Peyer's patch (tissue), 4 donors: ENCODE data around the gene ATG7. TPM values are rescaled to one million over a fixed set of nuclear protein-coding genes. Genes with fewer than 3 reads are reported as not detected.
A peak's percentile ranks its signal among the peaks of the same experiment; 100 is the strongest.
"Not testable (repeated sequence)": the region's sequence is repeated elsewhere in the genome, so short reads cannot be mapped to it uniquely, and the experiment has no call there.

Experiments used
- DNase-seq, 3 donors: peaks; one replicate each; pipeline ENCODE4 v3.0.0-alpha.2; 2017 to 2019
- H3K27ac ChIP-seq, 4 donors: fragments of 200-600 bp; sonication (generic); one replicate each; pipeline ENCODE4 v1.5.1; 2016 to 2019
- H3K27me3 ChIP-seq, 2 donors: fragments of 200-600 bp; sonication (generic); one replicate each; pipeline ENCODE4 v1.5.1; 2019
- H3K36me3 ChIP-seq, 3 donors: fragments of 200-600 bp; sonication (generic); one replicate each; pipeline ENCODE4 v1.5.1; 2016 to 2019
- H3K4me1 ChIP-seq, 4 donors: fragments of 200-600 bp; sonication (generic); one replicate each; pipeline ENCODE4 v1.5.1; 2016 to 2019
- H3K4me3 ChIP-seq, 4 donors: fragments of 200-600 bp; sonication (generic); 1 replicate in 3 of 4; 2 replicates in 1 of 4; pipeline ENCODE4 v1.5.1; 2016 to 2019; ENCODE audit warnings: mild to moderate bottlenecking in 1 of 4
- H3K9me3 ChIP-seq, 4 donors: fragments of 200-600 bp; sonication (generic); one replicate each; pipeline ENCODE4 v1.5.1; 2016 to 2019; ENCODE audit warnings: mild to moderate bottlenecking in 1 of 4
- CTCF ChIP-seq, 6 experiments: fragments of 450-650 bp in 4 of 6; fragments of 200-600 bp in 2 of 6; sonication (generic) in 1 of 6; IDR thresholded peaks; one replicate each; pipeline ENCODE4 v1.5.1; 2017 to 2019; ENCODE audit warnings: antibody characterized with exemption in 6 of 6, mild to moderate bottlenecking in 3 of 6, moderate library complexity in 1 of 6
- POLR2A ChIP-seq, 2 donors: fragments of 450-650 bp; IDR thresholded peaks; one replicate each; pipeline ENCODE4 v1.5.1; 2017; ENCODE audit warnings: antibody characterized with exemption in 2 of 2, mild to moderate bottlenecking in 2 of 2, moderate library complexity in 2 of 2
- total RNA-seq, 4 donors: library from RNA; depleted of rRNA; stranded (reverse); fragments of >200 nt; gene quantifications; one replicate each; pipeline ENCODE4 v1.1.0, GENCODE V29; 2016

ATG7 gene
- total RNA-seq, 4 donors from 2014 or later, result 45.2 to 126 (median 70.8) TPM

GRCh38 chr3:11481556-11481955 lies 209.4 kb downstream of the ATG7 start:
- no peaks in the 10 kb centered on the region for H3K9me3 ChIP-seq
- H3K27me3 ChIP-seq, result no peaks in the 10 kb centered on the region
- TF ChIP-seq CTCF (IDR thresholded peaks at IDR 0.05) (no peak), POLR2A (IDR thresholded peaks at IDR 0.05) (no peak)
- no peak for DNase-seq
- H3K36me3 ChIP-seq, result no peaks in the 10 kb centered on the region
- H3K27ac ChIP-seq, result peak overlapping the region in 1 of 4 donors; percentile 49
- H3K4me1 ChIP-seq, result peaks cover 0 to 28% (median 3%) of the 10 kb centered on the region in 4 donors
- no peak overlapping the region for H3K4me3 ChIP-seq

GRCh38 chr3:11482021-11482420 lies 209.8 kb downstream of the ATG7 start:
- peak in 2 of 3 donors; percentile 24 to 55 for DNase-seq
- peaks cover 0 to 28% (median 3%) of the 10 kb centered on the region in 4 donors for H3K4me1 ChIP-seq
- no peaks in the 10 kb centered on the region for H3K9me3 ChIP-seq
- no peaks in the 10 kb centered on the region for H3K36me3 ChIP-seq
- H3K4me3 ChIP-seq, result no peak overlapping the region
- peak overlapping the region in 1 of 4 donors; percentile 49 for H3K27ac ChIP-seq
- no peaks in the 10 kb centered on the region for H3K27me3 ChIP-seq
- TF ChIP-seq CTCF (IDR thresholded peaks at IDR 0.05) (no peak), POLR2A (IDR thresholded peaks at IDR 0.05) (no peak)

GRCh38 chr3:11488356-11488755 lies 216.2 kb downstream of the ATG7 start:
- not testable (repeated sequence) for DNase-seq, H3K27me3 ChIP-seq, H3K4me1 ChIP-seq

GRCh38 chr3:11494131-11494916 lies 222.1 kb downstream of the ATG7 start:
- Histone ChIP-seq H3K9me3 (no peaks in the 10 kb centered on the region), H3K27ac (no peak overlapping the region), H3K4me3 (no peak overlapping the region), H3K27me3 (no peaks in the 10 kb centered on the region), H3K4me1 (peaks cover 0 to 5% (median 0%) of the 10 kb centered on the region in 4 donors), H3K36me3 (no peaks in the 10 kb centered on the region)
- no peak for DNase-seq
- TF ChIP-seq POLR2A (IDR thresholded peaks at IDR 0.05), result no peak
- no peak for TF ChIP-seq CTCF (IDR thresholded peaks at IDR 0.05)

More at GRCh38 chr3:11488356-11488755, 216.2 kb downstream of the ATG7 start:
- not testable (repeated sequence) for H3K9me3 ChIP-seq, H3K4me3 ChIP-seq, H3K27ac ChIP-seq, H3K36me3 ChIP-seq

- H3K4me1 ChIP-seq, result peaks cover 0 to 5% (median 0%) of the 10 kb centered on the region in 4 donors
- TF ChIP-seq POLR2A (IDR thresholded peaks at IDR 0.05) (no peak), CTCF (IDR thresholded peaks at IDR 0.05) (no peak)
- no peak for DNase-seq
- no peak overlapping the region for H3K27ac ChIP-seq
- H3K9me3 ChIP-seq, result no peaks in the 10 kb centered on the region
- H3K4me3 ChIP-seq, result no peak overlapping the region
- H3K36me3 ChIP-seq, result no peaks in the 10 kb centered on the region
- no peaks in the 10 kb centered on the region for H3K27me3 ChIP-seq
Observed at GRCh38 chr3:11495948-11496557, 223.9 kb downstream of the ATG7 start.

- no peak overlapping the region for H3K27ac ChIP-seq
- H3K4me3 ChIP-seq, result no peak overlapping the region
- no peaks in the 10 kb centered on the region for H3K9me3 ChIP-seq
- H3K27me3 ChIP-seq, result no peaks in the 10 kb centered on the region
- H3K36me3 ChIP-seq, result no peaks in the 10 kb centered on the region
- no peak for TF ChIP-seq POLR2A (IDR thresholded peaks at IDR 0.05)
- TF ChIP-seq CTCF (IDR thresholded peaks at IDR 0.05), result no peak
- no peak for DNase-seq
- H3K4me1 ChIP-seq, result peaks cover 0 to 5% (median 0%) of the 10 kb centered on the region in 4 donors
Observed at GRCh38 chr3:11498177-11498576, 226.0 kb downstream of the ATG7 start.
